Central memory CD8-positive, alpha-beta T cell (primary cell): ENCODE results near the gene INKA2.

Experiments used
- ATAC-seq: fragments of 150-1000 bp; cut with Tn5 transposase; replicated peaks from 2 replicates; pipeline ENCODE4 v1.10.0; 2022; ENCODE audit warnings: mild to moderate bottlenecking, moderate FRiP score, moderate number of reproducible peaks; ENCODE audit not compliant: poor library complexity, severe bottlenecking; ENCODE audit errors: extremely low read depth
- DNase-seq, 2 donors: peaks; one replicate each; pipeline ENCODE4 v3.0.0; 2021; ENCODE audit warnings: low spot score in 2 of 2
- H3K27ac Mint-ChIP-seq: one replicate; pipeline ENCODE4 v1.8.0; 2022; ENCODE audit warnings: low read depth, mild to moderate bottlenecking, moderate library complexity, mixed read lengths
- H3K27me3 Mint-ChIP-seq: one replicate; pipeline ENCODE4 v1.8.0; 2022; ENCODE audit warnings: mixed read lengths
- H3K36me3 Mint-ChIP-seq: one replicate; pipeline ENCODE4 v1.8.0; 2022; ENCODE audit warnings: mild to moderate bottlenecking, moderate library complexity, mixed read lengths; ENCODE audit not compliant: insufficient read depth
- H3K4me1 Mint-ChIP-seq: one replicate; pipeline ENCODE4 v1.8.0; 2022; ENCODE audit warnings: mixed read lengths
- H3K4me3 Mint-ChIP-seq: one replicate; pipeline ENCODE4 v1.8.0; 2022; ENCODE audit warnings: mild to moderate bottlenecking, moderate library complexity, mixed read lengths
- H3K9me3 Mint-ChIP-seq: one replicate; pipeline ENCODE4 v1.8.0; 2022; ENCODE audit warnings: mixed read lengths

INKA2 gene

GRCh38 chr1:111739194-111739924 lies at the start of gene INKA2:
Gene INKA2, minus strand, starts transcription at chr1:111739395. Its CDS starts 153 bp downstream, at chr1:111739242.
- peaks cover 43% of the 10 kb centered on the region for H3K27me3 Mint-ChIP-seq
- H3K27ac Mint-ChIP-seq, result no peak within 1 kb of the TSS
- H3K9me3 Mint-ChIP-seq, result no peaks in the 10 kb centered on the region
- peak within 1 kb of the TSS; percentile 81 for H3K4me3 Mint-ChIP-seq
- DNase-seq, result peak in 1 of 2 donors; percentile 35
- no peaks in the 10 kb centered on the region for H3K36me3 Mint-ChIP-seq
- peaks cover 30% of the 10 kb centered on the region for H3K4me1 Mint-ChIP-seq
- ATAC-seq, result peak; percentile 66

GRCh38 chr1:111786669-111787207 lies 47.5 kb upstream of the INKA2 start:
- H3K4me3 Mint-ChIP-seq, result no peak overlapping the region
- peaks cover 43% of the 10 kb centered on the region for H3K27me3 Mint-ChIP-seq
- H3K9me3 Mint-ChIP-seq, result no peaks in the 10 kb centered on the region
- no peaks in the 10 kb centered on the region for H3K36me3 Mint-ChIP-seq
- H3K4me1 Mint-ChIP-seq, result no peaks in the 10 kb centered on the region
- DNase-seq (no peak), ATAC-seq (no peak)
- H3K27ac Mint-ChIP-seq, result no peak overlapping the region

- Mint-ChIP-seq H3K4me1 (no peaks in the 10 kb centered on the region), H3K4me3 (no peak overlapping the region), H3K27ac (no peak overlapping the region), H3K27me3 (peaks cover 28% of the 10 kb centered on the region), H3K36me3 (no peaks in the 10 kb centered on the region), H3K9me3 (no peaks in the 10 kb centered on the region)
- DNase-seq, result no peak
- ATAC-seq, result no peak
Measured at GRCh38 chr1:111784273-111784901, 45.2 kb upstream of the INKA2 start.

- Mint-ChIP-seq H3K36me3 (no peaks in the 10 kb centered on the region), H3K4me1 (no peaks in the 10 kb centered on the region), H3K9me3 (no peaks in the 10 kb centered on the region), H3K27me3 (peaks cover 18% of the 10 kb centered on the region), H3K27ac (no peak overlapping the region), H3K4me3 (no peak overlapping the region)
- ATAC-seq (no peak), DNase-seq (no peak)
Measured at GRCh38 chr1:111779546-111779945, 40.4 kb upstream of the INKA2 start.

- Mint-ChIP-seq H3K36me3 (no peaks in the 10 kb centered on the region), H3K27me3 (peaks cover 17% of the 10 kb centered on the region), H3K4me1 (no peaks in the 10 kb centered on the region), H3K9me3 (no peaks in the 10 kb centered on the region), H3K4me3 (no peak overlapping the region), H3K27ac (no peak overlapping the region)
- DNase-seq (no peak), ATAC-seq (no peak)
Measured at GRCh38 chr1:111778541-111779051, 39.4 kb upstream of the INKA2 start.

- DNase-seq (no peak), ATAC-seq (no peak)
- no peaks in the 10 kb centered on the region for H3K9me3 Mint-ChIP-seq
- H3K27ac Mint-ChIP-seq, result no peak overlapping the region
- no peaks in the 10 kb centered on the region for H3K4me1 Mint-ChIP-seq
- peaks cover 12% of the 10 kb centered on the region for H3K27me3 Mint-ChIP-seq
- no peaks in the 10 kb centered on the region for H3K36me3 Mint-ChIP-seq
- no peak overlapping the region for H3K4me3 Mint-ChIP-seq
Measured at GRCh38 chr1:111778066-111778465, 38.9 kb upstream of the INKA2 start.

- H3K36me3 Mint-ChIP-seq, result no peaks in the 10 kb centered on the region
- H3K27ac Mint-ChIP-seq, result no peak overlapping the region
- no peak overlapping the region for H3K4me3 Mint-ChIP-seq
- no peaks in the 10 kb centered on the region for H3K4me1 Mint-ChIP-seq
- no peaks in the 10 kb centered on the region for H3K9me3 Mint-ChIP-seq
- peaks cover 10% of the 10 kb centered on the region for H3K27me3 Mint-ChIP-seq
- DNase-seq, result no peak
- ATAC-seq, result no peak
Measured at GRCh38 chr1:111777301-111777700, 38.1 kb upstream of the INKA2 start.

GRCh38 chr1:111776861-111777260 lies 37.7 kb upstream of the INKA2 start:
- DNase-seq, result no peak
- no peak overlapping the region for H3K27ac Mint-ChIP-seq
- H3K9me3 Mint-ChIP-seq, result no peaks in the 10 kb centered on the region
- H3K4me3 Mint-ChIP-seq, result no peak overlapping the region
- peaks cover 10% of the 10 kb centered on the region for H3K27me3 Mint-ChIP-seq
- H3K4me1 Mint-ChIP-seq, result no peaks in the 10 kb centered on the region
- H3K36me3 Mint-ChIP-seq, result no peaks in the 10 kb centered on the region
- no peak for ATAC-seq

GRCh38 chr1:111776391-111776790 lies 37.2 kb upstream of the INKA2 start:
- H3K4me1 Mint-ChIP-seq, result no peaks in the 10 kb centered on the region
- no peak for ATAC-seq
- no peak overlapping the region for H3K4me3 Mint-ChIP-seq
- no peaks in the 10 kb centered on the region for H3K36me3 Mint-ChIP-seq
- H3K27ac Mint-ChIP-seq, result no peak overlapping the region
- H3K27me3 Mint-ChIP-seq, result peaks cover 10% of the 10 kb centered on the region
- no peak for DNase-seq
- H3K9me3 Mint-ChIP-seq, result no peaks in the 10 kb centered on the region

GRCh38 chr1:111775966-111776365 lies 36.8 kb upstream of the INKA2 start:
- no peak for ATAC-seq

GRCh38 chr1:111770916-111771315 lies 31.7 kb upstream of the INKA2 start:
- ATAC-seq (no peak), DNase-seq (no peak)
- H3K4me3 Mint-ChIP-seq, result no peak overlapping the region
- H3K9me3 Mint-ChIP-seq, result no peaks in the 10 kb centered on the region
- H3K27me3 Mint-ChIP-seq, result no peaks in the 10 kb centered on the region
- peaks cover 17% of the 10 kb centered on the region for H3K36me3 Mint-ChIP-seq
- H3K27ac Mint-ChIP-seq, result no peak overlapping the region
- H3K4me1 Mint-ChIP-seq, result no peaks in the 10 kb centered on the region

More at GRCh38 chr1:111775966-111776365, 36.8 kb upstream of the INKA2 start:
- Mint-ChIP-seq H3K4me3 (no peak overlapping the region), H3K4me1 (no peaks in the 10 kb centered on the region), H3K27ac (no peak overlapping the region), H3K36me3 (no peaks in the 10 kb centered on the region), H3K27me3 (peaks cover 10% of the 10 kb centered on the region), H3K9me3 (no peaks in the 10 kb centered on the region)
- no peak for DNase-seq

GRCh38 chr1:111769517-111770146 lies 30.4 kb upstream of the INKA2 start:
- H3K27ac Mint-ChIP-seq, result no peak overlapping the region
- peak in 1 of 2 donors; percentile 40 for DNase-seq

More at GRCh38 chr1:111769517-111770146, 30.4 kb upstream of the INKA2 start:
- Mint-ChIP-seq H3K4me1 (no peaks in the 10 kb centered on the region), H3K36me3 (peaks cover 27% of the 10 kb centered on the region), H3K27me3 (no peaks in the 10 kb centered on the region), H3K4me3 (no peak overlapping the region), H3K9me3 (no peaks in the 10 kb centered on the region)
- peak; percentile 40 for ATAC-seq
